HG02852 (cell line): Measurements from ENCODE around the gene APOC3.
A peak's percentile ranks its signal among the peaks of the same experiment; 100 is the strongest.

Source experiments
- ATAC-seq: cut with Tn5 transposase; IDR thresholded peaks from one replicate; pipeline ENCODE4 v1.9.1; 2021; ENCODE audit warnings: mild to moderate bottlenecking, moderate library complexity; ENCODE audit not compliant: unreplicated experiment

The APOC3 gene

DNA sequence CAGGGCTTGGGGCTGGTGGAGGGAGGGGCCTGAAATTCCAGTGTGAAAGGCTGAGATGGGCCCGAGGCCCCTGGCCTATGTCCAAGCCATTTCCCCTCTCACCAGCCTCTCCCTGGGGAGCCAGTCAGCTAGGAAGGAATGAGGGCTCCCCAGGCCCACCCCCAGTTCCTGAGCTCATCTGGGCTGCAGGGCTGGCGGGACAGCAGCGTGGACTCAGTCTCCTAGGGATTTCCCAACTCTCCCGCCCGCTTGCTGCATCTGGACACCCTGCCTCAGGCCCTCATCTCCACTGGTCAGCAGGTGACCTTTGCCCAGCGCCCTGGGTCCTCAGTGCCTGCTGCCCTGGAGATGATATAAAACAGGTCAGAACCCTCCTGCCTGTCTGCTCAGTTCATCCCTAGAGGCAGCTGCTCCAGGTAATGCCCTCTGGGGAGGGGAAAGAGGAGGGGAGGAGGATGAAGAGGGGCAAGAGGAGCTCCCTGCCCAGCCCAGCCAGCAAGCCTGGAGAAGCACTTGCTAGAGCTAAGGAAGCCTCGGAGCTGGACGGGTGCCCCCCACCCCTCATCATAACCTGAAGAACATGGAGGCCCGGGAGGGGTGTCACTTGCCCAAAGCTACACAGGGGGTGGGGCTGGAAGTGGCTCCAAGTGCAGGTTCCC lies at the start of gene APOC3:
TSS of gene APOC3 (plus strand) at position 383 of the 659 bp plus-strand sequence. CDS start 676 bp downstream, outside the sequence.
- no peak for ATAC-seq

GRCh38 chr11:116782728-116783127 lies 47.0 kb upstream of the APOC3 start:
- ATAC-seq: no peak

DNA sequence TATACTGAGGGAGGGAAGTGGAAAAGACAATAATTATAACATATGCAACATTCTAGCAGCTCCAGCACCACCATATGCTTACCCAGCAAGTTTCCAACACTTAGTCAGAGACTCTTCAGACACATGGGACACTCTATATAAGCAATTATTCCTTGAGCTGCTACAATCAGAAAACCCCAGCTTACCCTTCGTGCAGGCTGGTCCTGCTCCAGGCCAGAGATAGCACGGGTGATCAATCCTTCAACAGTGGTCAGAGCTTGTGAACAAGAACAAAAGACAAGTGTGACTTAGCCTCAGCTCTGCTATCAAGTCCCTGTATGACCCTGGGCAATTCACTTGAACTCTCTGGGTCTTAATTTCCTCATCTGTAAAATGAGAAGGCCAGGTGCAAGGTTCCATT lies 43.4 kb upstream of the APOC3 start:
- ATAC-seq: no peak

DNA sequence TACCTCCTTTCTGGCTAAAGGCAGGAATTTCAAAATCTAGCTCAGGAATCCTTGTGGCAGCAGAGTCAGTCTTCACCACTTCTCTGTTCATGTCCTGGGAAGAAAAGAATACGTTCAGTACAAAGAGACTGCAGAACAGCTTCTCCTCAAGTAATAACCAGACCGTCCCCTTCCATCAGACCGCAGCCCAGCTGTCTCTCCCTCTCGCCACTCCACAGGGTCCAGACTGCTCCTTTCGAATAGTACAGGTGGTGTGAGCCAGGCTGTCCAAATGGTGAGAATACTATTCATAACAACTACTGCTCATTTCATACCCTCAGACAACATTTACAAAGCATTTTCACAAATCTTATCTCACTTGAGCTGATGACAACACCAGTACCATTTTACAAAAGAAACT lies 42.7 kb upstream of the APOC3 start:
- ATAC-seq: no peak

- ATAC-seq: peak; percentile 10
Measured at GRCh38 chr11:116787436-116787785, 42.3 kb upstream of the APOC3 start.

DNA sequence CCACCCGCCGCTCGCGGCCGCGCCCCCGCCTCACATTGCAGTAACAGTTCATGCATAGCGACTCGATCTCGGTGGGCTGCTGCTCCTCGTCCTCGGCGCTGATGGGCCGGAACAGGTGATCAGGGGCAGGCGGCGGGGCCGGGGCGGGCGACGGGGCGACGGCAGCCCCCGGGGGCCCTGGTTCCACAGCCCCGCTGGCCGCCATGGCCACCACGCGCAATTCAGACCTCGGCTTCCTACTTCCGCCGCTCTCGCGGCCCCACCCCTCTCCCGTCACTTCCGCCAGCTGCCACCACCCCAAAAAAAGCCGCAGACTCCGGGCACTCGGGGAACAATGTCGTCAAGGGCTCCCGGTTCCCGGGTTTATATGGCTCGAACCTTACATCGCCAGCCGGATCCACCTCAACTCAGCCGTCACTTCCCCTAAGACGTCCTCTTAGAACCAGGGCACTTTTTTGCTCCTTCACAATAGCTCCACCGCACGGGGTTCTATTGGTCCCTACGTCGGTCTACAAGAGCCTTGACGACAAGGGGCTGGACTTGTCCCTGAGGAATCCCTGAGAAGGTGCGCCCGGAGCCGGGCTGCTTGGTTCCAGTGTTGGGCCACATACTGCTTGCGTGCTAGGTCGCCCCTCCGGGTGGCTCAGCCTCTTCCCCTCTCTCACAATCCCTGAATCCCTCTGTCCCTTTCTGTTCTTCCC lies 41.8 kb upstream of the APOC3 start, which contains the start of gene ZPR1:
TSS of gene ZPR1 (minus strand) at position 238 of the 701 bp plus-strand sequence. CDS start at position 205, 33 bp downstream.
- ATAC-seq: peak; percentile 88

DNA sequence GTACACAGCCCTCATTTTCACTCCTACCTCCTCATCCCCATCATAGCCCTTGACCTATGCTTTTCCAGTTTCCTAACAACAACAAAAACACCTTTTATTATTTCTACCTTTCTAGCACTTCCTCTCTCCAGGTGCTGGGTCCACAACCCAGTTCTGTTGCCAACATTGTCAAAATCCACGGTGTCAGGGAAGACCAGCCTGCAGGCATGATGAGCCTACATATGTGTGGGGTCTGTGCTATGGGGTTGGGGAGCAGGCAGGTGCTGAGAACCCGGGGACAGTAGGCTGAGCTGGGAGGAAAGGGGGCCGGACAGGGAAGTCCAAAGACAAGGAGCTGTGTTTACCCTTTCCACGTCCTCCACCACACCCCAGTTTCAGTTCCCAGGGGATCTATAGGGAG lies 41.2 kb upstream of the APOC3 start:
- ATAC-seq: no peak

- no peak for ATAC-seq
Measured at GRCh38 chr11:116788975-116789374, 40.7 kb upstream of the APOC3 start.

DNA sequence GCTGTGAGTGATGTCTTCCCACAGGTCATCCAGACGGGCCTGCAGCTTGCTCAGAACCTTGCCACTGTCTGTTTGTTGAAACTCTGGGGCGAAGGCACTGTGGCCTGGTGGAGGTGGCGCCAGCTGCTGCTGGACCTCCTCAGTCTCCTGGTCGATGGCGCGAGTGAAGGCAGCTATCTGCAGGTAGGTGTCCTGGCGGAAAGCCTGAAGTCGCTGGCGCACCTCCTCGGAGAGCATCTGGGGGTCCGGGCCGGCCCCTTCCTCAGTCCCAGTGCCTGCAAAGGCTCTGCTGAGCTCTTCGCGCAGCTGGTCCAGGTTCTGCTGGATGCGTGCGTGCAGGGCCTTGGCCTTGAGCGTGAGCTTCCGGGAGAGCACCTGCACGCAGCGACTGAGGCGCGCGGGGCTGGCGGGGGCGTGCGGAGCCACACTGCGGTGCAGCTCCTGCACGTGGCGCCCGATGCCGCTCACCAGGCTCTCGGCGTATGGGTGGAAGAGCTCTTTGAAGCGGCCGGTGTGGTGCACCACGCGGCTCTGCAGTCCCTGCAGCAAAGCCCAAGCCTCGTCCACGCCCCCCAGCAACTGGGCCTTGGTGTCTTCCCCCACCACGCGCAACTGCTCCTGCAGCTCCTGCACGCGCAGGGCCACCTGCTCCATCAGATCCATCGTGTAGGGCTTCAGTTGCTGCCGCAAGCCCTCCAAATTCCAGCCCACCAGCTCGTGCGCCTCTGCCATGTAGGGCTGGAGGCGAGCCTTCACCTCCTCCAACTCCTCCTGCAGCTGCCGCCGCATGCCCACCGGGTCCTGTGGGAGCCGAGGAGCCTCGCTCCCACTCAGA lies 39.3 kb upstream of the APOC3 start:
- ATAC-seq: no peak

- no peak for ATAC-seq
Measured at GRCh38 chr11:116791002-116791812, 38.5 kb upstream of the APOC3 start.

DNA sequence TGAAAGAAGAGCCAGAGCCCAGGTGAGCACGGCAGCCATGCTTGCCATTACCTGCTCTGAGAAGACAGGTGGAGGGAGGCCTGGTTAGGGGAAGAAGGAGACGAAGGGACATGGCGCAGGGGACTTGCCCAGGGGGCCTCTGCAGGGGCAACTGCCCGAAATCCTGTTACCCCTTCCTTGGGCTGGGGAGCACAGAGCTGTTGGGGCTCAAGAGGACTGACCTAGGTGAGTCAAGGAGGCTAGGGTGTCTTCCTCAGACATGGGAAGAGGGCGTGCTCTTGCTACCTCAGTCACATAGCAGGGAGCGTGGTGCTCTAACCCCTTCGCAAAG lies 37.9 kb upstream of the APOC3 start, which contains the start of gene APOA5:
TSS of gene APOA5 (minus strand) at position 67 of the 331 bp plus-strand sequence. CDS start at position 48, 19 bp downstream.
- ATAC-seq: no peak

- ATAC-seq: no peak
Measured at GRCh38 chr11:116792144-116792868, 37.4 kb upstream of the APOC3 start.

DNA sequence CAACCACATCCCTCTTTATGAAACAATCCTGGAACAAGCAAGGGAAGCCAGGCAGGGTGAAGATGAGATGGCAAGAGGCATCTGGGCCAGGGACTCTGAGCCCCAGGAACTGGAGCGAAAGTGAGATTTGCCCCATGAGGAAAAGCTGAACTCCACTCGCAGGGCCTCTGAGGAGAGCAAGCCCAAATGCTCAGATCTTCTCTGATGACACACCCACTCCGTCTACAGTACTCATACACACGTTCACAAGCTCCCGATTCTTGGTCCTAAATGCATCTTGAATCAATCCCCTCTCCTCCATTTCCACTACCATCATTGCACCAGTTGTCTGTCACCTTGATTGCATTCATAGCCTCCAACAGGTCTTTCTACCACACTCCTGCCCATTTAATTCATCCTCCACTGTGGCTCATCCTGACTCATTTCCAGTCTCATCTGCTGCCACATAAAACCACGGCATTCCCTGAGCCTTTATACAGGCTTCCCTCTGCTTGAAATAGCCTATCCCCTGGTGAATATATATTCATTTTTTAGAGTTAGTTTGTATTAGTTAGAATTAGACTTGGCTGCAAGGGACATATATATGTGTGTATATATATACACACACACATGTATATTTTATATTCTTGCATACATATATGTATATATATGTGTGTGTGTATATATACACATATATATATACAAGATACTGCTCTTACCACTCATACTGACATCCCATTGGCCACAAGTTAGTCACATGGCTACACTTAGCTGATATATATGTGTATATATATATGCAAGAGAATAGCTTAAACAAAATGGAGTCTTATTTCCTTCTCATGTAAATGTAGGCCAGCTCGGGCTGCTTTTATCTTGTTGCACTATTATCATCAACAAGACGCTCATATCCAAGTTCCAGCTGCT lies 36.6 kb upstream of the APOC3 start:
- ATAC-seq: no peak

DNA sequence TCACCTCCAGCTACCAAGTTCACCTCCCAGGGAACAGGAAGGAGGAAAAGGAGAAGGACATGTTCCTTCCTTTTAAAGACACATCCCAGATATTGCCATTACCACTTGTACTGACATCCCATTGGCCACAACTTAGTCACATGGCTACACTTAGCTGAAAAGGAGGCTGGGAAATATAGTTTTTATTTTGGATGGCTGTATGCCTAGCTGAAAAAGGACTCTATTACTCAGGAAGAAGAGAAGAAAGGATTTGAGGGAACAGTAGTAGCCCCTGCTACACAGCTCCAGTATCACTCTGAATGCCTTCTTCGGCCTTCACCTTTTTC lies 36.0 kb upstream of the APOC3 start:
- ATAC-seq: no peak

DNA sequence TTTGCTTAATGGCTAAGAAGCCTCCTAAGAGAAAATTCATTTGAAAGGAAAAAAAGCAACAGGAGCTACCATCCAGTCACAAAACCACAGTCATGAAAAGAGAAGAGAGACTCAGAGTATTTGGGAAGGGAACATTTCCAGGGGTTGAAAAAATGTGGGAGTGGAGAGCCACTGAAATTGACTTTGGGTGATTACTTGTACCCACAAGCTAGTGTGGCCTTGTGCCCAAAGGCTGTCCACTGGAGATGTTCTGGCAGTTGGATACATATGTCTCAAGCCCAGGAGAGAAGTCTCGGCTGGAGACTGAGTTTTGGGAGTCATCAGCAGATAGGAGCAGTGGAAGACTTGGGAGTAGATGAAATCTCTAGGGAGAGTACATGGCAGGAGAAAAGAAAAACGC lies 34.9 kb upstream of the APOC3 start:
- ATAC-seq: no peak

GRCh38 chr11:116796548-116796947 lies 33.2 kb upstream of the APOC3 start:
- ATAC-seq: no peak

GRCh38 chr11:116797816-116798215 lies 31.9 kb upstream of the APOC3 start:
- ATAC-seq: no peak

DNA sequence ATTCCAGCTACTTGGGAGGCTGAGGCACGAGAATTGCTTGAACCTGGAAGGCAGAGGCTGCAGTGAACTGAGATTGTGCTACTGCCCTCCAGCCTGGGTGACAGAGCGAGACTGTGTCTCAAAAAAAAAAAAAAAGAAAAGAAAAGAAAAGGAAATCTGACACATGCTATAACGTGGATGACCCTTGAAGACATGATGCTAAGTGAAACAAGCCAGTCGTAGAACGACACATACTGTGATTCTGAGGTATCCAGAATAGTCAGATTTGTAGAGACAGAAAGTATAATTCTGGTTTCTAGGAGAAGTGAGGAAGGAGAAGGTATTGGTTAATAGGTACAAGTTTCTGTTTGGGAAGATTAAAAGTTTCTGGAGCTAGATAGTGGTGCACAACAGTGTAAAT lies 31.3 kb upstream of the APOC3 start:
- ATAC-seq: no peak

DNA sequence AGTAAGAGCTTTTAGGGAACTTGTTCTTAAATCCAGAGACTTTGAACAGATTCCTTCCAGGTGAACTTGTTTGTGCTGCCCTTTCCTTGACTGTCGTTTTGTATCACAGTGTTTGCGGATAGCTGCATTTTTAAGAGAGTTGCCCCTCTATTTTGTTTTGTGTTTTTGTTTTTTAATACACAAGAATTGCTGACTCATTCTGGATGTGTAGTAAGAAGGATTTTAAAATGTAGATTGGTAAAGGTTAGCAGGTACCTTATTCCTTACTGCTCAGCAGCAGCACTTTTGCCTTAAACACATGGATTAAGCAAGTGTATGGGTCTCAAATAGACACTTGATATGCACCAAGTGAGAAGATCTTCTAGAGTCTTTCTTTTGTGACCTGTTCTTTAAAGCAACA lies 29.1 kb upstream of the APOC3 start:
- no peak for ATAC-seq
